ENCODE data around the gene GABBR1. TPM values are rescaled to one million over a fixed set of nuclear protein-coding genes. Genes with fewer than 3 reads are reported as not detected.
"Not testable (repeated sequence)": the region's sequence is repeated elsewhere in the genome, so short reads cannot be mapped to it uniquely, and the experiment has no call there.

The GABBR1 gene
- 100 to 1,000 TPM in 2 of 4 donors, 10 to 100 TPM in 2; 33.2 to 114 (median 74.1) TPM for polyA plus RNA-seq (ENCODE audit: insufficient read length in 4 of 4)

DNA sequence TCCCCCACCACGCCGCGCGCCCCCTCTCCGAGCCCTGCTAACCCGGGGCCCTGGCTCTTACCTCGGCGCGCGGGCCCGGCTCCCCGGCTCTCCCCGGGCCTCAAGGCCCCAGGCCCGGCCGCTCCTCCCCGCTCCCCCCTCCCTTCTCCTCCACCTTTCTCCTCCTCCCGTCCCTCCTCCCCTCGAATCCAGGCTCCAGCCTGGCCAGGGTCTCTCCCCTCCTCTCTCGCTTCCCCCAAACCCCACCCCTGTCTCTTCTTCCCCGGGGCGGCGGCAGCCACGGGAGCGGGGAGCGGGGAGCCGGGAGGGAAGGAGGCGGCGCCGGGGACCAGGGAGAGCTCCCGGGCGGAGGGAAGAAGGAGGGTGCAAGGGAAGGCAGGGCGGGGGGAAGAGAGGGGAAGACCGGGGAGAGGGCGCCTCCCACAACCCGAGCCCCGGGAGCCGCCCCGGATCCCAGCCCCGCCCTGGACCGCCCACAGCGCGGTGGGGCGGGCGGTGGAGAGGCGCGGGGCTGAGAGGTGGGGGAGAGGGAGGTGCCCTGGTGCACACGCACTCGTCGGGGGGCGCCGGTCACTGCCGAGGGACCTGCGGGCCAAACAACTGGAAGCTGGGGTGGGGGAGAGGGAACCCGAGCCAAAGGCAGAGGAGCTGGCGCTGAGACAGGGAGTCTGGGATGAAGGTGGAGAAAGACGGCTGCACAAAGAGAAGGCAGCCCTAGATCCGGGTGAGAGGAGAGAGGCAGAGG lies at the start of gene GABBR1:
TSS of gene GABBR1 (minus strand) at position 395 of the 745 bp plus-strand sequence. CDS start 798 bp downstream, outside the sequence.
- peak; percentile 78 to 86 (median 82) for DNase-seq (ENCODE audit: low read depth in 4 of 4, low spot score in 2 of 4)

DNA sequence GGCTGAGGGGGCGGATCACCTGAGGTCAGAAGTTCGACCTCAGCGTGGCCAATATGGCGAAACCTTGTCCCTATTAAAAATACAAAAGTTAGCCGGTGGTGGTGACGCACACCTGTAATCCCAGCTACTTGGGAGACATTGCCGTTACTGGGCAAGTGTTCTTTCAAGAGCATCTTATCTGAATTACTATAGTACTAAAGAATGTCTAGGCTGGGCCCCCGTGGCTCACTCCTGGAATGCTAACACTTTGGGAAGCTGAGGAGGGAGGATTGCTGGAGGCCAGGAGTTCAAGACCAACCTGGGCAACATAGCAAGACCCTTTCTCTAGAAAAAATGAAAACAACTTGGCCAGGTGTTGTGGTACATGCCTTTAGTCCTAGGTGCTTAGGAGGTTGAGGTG lies 48.8 kb upstream of the GABBR1 start:
- no peak for DNase-seq (ENCODE audit: low read depth in 4 of 4, low spot score in 2 of 4)

DNA sequence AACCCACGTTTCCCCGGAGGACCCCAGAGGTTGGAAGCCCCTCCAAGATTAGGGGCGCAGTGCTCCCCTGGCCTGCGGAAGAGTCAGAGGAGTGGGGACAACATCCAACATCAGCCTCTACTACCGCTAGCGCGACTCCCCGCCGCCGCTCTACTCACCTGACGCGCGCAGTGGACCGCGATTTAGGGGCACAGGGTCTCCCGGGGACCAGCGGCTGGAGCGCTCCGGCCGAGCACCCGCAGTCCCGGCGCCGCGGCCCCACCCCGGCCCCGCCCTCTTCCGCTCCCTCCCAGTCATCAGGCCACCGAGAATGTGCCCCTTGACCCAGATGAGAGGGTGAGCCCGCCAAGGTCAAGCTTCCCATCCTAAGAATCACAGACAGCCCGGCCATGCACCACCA lies 47.9 kb upstream of the GABBR1 start, which contains the start of gene ZFP57:
TSS of gene ZFP57 (minus strand) at position 249 of the 400 bp plus-strand sequence. CDS start 4,149 bp downstream, outside the sequence.
- DNase-seq (ENCODE audit: low read depth in 4 of 4, low spot score in 2 of 4) = no peak

DNA sequence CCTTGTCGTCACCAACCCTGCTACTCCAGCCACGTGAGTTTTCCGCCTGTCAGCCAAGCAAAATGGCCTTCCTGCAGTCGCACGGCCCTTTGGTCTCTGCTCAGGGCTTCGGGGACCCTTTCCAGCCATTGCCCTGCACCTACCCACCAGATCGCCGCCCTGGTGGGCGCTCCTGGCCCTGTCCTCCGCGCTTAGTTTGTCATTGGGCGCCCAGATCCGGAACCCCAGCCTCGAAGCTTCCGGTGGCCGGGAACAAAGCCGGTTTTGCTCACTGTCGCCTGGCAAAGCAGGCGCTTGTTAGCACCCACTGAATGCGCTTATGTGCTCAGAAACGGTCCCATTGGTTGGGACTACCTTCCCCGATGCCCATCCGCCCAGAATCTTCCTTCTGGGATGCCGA lies 47.4 kb upstream of the GABBR1 start:
- DNase-seq (ENCODE audit: low read depth in 4 of 4, low spot score in 2 of 4) = no peak

DNA sequence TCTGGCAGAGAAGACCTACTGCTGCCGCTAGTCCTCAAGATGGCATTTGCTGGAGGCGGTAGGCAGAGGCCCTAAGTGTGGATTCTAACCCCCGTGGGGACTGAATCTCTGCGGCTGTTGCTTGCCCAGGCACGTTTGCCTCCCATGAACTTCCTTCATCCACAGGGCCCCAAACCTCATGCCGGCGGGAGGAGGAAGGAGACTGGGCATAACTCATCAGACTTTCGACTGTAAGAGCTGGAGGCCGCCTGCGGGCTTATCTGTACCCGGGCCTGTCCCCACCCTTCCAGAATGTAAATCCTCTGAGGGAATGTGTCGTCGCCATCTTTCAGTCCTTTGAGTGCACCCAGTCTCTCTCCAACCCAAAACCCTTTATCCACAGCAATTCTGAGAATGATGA lies 47.0 kb upstream of the GABBR1 start:
- no peak for DNase-seq (ENCODE audit: low read depth in 4 of 4, low spot score in 2 of 4)

DNA sequence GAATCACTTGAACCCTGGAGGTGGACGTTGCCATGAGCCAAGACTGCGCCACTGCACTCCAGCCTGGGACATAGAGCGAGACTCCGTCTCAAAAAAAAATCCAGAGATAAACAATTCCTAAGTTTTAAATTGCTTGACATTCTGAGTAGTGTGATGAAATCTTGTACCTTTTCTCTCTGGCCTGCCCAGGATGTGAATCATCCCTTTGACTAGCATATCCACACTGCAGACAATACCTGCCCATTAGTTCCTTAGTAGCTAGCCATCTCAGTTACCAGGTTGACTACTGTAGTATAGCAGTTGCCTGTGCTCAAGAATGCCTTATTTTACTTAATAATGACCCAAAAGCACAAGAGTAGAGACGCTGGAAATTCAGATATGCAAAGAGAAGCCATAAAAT lies 45.1 kb upstream of the GABBR1 start:
- DNase-seq (ENCODE audit: low read depth in 4 of 4, low spot score in 2 of 4) = no peak

DNA sequence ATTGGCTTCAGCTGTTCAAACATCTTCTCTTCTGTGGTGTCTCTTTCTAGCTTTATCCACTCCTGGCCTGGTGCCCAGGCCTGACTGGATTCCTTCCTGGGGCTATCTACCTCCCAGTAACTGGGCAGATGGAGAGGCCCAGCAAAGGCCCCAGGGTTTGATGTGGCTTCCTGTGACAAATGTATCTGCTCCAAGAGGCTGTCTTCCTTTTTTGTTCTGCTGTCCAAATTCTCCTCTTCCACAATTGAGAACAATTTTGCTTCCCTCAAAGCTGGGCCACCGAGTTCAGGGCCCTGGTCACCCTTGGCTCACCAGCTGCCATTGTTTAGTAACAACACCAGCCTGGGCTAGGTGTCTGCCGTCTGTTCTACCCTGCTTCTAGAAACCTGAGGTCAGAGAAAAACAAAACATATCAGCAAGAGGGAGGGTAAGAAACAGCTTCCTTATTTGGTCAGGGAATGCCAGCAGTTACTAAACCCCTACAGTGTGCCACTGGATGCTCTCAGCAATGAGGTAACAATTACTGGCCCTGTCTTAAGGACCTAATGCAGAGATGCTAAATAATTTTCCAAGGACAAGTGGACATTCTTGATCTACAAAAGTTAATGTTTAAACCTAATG lies 44.1 kb upstream of the GABBR1 start:
- DNase-seq (ENCODE audit: low read depth in 4 of 4, low spot score in 2 of 4) = no peak

DNA sequence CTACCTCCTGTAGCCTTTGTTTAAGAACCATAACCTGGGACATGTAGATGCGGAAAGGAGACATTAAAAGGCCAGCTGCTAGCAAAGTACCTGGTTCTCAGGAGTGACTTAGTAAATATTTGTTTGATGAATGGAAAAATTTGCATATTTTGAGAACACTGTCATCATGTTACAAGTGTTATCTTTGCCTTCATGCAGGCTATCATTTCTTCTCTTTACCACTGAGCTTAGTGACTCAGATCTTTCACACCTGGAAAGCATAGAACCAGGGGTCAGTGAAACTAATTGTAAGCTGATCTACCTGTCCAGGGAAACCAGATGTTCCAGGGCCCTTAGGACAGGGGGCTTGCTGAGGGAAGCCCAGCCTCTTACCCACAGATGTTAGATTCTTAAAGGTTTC lies 42.6 kb upstream of the GABBR1 start:
- no peak for DNase-seq (ENCODE audit: low read depth in 4 of 4, low spot score in 2 of 4)

DNA sequence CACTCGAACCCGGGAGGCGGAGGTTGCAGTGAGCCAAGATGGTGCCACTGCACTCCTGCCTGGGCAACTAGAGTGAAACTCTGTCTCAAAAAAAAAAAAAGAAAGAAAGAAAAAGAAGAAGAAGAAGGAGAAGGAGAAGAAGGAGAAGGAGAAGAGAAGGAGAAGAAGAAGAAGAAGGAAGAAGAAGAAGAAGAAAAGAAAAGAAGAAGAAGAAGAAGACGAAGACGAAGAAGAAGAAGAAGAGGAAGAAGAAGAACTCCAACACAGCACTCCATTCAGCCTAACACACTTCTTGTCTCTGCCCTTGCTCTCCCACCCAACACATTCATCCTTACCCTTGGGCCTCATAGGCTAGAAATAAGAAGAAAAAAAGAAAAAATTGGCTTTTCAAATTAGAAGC lies 41.0 kb upstream of the GABBR1 start:
- no peak for DNase-seq (ENCODE audit: low read depth in 4 of 4, low spot score in 2 of 4)

DNA sequence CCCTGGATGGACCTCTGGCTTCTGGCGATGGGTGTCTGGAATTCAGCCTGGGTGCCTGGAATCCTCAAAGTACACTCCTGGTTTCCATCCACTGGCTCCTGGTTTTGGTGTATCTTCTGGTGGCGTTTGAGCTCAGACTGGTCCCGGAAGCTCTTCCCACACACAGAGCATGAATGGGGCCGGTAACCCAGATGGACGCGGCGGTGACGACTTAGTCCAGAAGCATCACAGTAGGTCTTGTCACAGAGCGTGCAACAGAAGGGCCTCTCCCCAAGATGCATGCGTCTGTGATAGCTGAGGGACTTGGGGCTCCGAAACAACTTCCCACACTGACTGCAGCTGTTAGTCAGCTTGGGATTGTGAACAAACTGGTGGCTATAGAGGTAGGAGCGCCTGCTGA lies 40.2 kb upstream of the GABBR1 start:
- no peak for DNase-seq (ENCODE audit: low read depth in 4 of 4, low spot score in 2 of 4)

DNA sequence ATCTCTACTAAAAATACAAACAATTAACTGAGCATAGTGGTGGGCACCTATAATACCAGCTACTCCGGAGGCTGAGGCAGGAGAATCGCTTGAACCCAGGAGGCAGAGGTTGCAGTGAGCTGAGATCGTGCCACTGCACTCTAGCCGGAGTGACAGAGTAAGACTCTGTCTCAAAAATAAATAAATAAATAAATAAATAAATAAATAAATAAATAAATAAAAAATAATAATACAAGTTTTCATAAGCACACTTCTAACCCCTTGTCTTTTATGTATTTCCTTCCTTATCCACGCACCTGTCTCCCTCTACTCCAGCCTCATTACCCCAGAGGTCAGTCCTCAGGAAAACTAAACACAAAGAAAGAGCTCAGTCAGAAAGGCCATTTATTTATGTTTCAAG lies 39.1 kb upstream of the GABBR1 start:
- not testable (repeated sequence) for DNase-seq (ENCODE audit: low read depth in 4 of 4, low spot score in 2 of 4)

DNA sequence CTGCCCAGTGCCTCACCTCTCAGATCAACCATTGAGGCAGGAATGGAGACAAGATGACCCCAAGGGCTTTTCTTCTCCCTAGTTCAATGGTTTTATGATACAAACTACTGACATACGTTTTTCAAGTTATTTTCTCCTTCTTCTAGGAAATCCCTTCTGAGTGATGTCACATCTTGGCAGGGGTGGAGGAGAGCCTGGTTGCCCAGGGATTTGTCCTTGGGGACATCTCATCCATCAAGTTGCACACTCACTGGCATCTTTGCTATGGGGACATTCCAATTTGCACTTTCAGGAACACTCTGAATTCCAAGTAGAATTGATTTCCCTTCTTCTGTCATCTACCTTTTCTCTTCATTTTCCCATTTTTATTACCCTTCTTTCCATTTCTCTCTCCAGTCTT lies 38.0 kb upstream of the GABBR1 start:
- no peak for DNase-seq (ENCODE audit: low read depth in 4 of 4, low spot score in 2 of 4)

DNA sequence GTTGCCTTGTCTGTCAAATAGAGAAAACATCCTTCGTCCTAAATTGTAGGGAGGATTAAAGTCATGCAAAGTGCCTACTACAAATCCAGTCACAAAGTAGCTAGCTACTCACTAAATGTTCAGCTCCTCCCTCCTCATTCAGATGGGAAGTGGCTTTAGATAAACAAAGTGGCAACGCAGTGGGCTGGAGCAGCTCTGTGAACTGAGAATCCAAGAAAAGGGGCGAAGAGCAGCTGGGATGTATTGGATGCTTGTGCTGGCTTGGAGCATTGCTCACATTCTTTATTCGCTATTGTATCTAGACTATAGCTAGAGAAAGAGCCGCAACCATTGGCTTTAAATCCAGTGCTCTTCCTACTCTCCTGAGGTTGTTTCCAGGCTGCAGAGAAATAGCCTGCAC lies 34.2 kb upstream of the GABBR1 start:
- no peak for DNase-seq (ENCODE audit: low read depth in 4 of 4, low spot score in 2 of 4)

DNA sequence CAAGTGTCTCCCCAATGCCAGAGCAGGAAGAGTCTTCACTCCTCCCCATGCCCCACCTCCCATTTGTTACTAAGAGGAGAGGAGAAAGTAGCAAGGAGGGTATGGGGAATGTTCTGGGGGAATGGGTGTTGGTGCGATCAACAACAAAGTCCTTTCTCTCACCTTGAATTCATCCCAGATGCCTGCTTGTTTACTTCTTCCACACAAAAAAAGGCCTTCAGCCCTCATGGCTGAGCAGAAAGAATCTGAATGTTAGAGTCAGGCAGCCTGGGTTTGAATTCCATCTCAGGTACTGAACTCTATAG lies 33.8 kb upstream of the GABBR1 start:
- DNase-seq (ENCODE audit: low read depth in 4 of 4, low spot score in 2 of 4) = no peak

DNA sequence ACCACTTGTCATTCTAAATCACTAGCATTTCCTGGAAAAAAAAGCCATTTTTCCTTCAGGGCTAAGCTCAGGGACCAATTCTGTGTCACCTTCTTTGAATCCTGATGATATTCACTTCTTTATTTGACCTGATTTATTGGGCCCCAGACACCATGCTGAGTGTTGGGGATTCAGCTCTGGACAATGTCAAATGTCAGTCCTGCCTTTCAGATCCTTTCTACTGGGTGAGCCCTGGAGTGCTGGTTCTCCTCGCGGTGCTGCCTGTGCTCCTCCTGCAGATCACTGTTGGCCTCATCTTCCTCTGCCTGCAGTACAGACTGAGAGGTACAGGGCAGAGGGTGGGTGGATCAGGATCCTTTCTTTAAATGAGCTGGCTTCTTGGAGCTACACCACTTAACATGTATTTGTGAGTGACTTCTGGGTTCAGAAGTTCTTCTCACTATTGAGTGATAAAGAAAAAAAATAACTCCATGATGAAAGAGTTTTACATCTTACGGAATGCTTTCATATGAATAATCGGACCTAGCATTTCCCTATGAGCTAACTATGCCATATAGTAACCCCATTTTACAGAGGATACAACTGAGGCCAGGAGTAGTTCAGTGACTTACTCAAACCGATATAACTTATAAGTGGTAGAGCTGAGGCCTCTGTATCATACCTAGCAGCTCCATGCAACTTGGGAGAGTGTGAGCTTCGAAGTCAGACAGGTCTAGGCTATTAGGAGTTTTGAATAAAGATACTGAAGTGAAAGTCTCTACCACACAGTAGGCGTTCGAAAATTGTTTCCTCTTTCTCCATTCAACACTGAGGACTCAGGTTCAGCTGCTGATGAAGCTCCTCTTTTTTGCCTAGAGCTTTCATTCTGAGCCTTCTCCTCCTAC lies 33.2 kb upstream of the GABBR1 start:
- no peak for DNase-seq (ENCODE audit: low read depth in 4 of 4, low spot score in 2 of 4)

DNA sequence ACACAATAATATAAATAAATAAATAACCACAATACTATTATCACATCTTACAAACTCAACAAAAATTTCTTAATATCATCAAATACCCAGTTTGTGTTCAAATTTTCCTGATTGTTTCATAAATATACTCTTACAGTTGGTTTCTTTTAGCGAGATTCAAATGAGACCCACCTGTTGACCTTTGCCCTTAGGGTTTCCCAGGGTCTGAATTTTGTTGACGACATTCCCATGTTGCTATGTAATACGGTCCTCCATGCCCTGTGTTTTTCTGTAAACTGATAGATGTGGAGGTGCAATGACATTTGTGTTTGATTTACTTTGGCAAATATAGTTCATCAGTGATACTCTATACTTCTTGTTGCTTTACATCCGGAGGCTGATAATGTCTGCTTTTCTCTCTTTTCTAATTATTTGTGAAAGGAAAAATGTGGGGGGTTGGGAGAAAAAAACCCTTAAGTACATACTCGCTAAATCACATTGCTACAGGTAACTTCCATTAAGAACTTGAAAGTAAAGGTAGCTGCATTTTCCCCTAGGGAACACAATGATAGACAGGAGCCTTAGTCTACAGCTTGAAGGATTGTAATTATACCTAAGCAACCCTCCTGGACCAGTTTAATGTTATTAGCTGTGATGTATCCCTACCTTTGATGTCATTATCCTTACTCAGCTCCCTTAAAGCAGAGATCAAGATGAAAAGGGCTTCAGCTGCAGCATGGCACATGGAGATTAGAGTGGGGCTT lies 30.5 kb upstream of the GABBR1 start:
- no peak for DNase-seq (ENCODE audit: low read depth in 4 of 4, low spot score in 2 of 4)

DNA sequence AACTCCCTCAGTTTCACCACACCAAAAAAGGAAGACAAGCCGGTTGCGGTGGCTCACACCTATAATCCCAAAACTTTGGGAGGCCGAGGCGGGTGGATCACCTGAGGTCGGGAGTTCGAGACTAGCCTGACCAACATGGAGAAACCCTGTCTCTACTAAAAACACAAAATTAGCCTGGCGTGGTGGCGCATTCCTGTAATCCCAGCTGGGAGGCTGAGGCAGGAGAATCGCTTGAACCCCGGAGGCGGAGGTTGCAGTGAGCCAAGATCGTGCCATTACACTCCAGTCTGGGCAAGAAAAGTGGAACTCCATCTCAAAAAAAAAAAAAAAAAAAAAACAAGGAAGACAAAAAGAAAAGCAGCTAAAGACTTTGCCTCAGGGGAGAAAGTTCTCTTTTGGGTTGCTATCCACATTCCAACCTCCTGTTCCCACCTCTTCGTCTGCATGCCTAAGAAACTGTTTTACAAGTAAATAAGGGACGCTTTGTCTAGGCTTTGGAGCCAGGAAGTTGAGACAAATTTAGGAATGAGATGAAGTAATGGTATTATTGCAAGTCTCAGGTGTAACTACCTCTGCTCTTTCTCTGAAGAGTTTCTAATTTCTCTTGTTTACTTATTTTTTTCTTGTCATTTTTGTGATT lies 28.6 kb upstream of the GABBR1 start:
- not testable (repeated sequence) for DNase-seq (ENCODE audit: low read depth in 4 of 4, low spot score in 2 of 4)

DNA sequence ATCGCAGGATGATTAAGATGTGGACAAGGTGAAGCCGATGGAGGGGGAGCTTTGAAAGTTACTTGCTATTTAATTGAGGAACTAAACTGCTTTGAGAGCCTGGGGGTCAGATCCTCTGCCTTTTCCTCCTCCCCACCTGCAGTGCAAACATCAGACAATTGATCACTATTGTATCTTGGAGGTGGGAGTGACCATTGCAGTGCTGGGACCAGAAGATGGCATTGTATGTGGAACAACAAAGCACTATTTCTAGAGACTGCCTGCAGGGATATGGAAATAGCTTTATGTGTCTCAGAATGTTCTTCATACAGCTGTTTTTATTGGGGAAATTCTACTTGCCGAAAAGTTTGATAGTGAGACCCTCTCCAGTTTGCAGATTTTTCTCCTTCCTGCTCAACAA lies 28.1 kb upstream of the GABBR1 start:
- DNase-seq (ENCODE audit: low read depth in 4 of 4, low spot score in 2 of 4) = no peak

DNA sequence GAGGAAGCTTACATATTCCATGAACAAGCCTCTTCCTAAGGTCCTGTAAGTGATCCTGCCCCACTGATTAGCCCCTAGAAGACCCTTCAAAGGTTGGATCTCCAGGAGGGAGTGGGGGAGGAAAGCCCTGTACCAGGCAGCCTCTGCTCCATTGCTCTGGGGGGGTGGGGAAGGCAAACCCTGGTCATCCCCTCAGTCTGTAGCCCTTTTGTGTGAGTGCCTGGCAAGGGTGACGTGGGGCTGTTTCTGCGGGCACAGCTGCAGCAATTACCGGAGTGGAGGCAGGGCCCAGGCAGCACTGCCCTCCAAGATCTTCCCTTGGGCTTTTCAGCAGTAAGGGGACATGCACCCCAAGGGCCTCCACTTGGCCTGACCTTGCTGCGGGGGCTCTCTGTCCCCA lies 23.8 kb upstream of the GABBR1 start, which contains the start of gene MOG:
TSS of gene MOG (plus strand) at position 295 of the 400 bp plus-strand sequence. CDS start 118 bp downstream, outside the sequence.
- no peak for DNase-seq (ENCODE audit: low read depth in 4 of 4, low spot score in 2 of 4)

DNA sequence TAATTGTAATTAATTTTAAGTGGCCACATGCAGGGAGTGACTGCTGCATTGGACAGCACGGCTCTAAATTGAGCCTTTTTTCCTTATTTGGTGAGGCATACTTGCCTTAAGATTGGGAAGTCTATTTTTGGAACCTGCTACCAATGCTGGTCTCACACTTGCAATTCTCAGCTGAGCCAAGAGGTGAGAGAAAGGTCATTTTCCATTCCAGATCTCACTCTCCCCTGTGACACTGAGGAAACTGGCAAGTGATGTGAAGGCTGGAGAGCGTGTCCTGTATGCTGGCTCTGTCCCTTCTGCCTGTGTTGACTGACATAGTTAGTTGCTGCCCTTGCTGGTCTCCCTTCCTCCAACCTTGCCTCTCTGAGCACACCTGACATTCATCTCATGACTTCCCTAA lies 23.2 kb upstream of the GABBR1 start:
- DNase-seq (ENCODE audit: low read depth in 4 of 4, low spot score in 2 of 4) = no peak
